ENCODE measurements around the gene CD48. TPM values are rescaled to one million over a fixed set of nuclear protein-coding genes. Genes with fewer than 3 reads are reported as not detected.
A peak's percentile ranks its signal among the peaks of the same experiment; 100 is the strongest.

CD48 gene
- total RNA-seq, 2 experiments from 2014 or later, result 387 to 395 TPM

- Mint-ChIP-seq H3K4me3 (peak overlapping the region; percentile 84), H3K4me1 (ENCODE audit: low read depth) (peaks cover 100% of the 10 kb centered on the region), H3K36me3 (ENCODE audit: low read depth) (peaks cover 90% of the 10 kb centered on the region), H3K9me3 (no peaks in the 10 kb centered on the region), H3K27me3 (no peaks in the 10 kb centered on the region), H3K27ac (peak overlapping the region; percentile 97)
- intact Hi-C loops (cut with DNase I, micrococcal nuclease), result loop anchor here (1.0 to 5.0 kb wide), 4 partner anchors 9 to 78 kb away; partner anchors contain the start of gene SLAMF1 (in 1 of the 2)
- DNase-seq, result peak; percentile 64 to 94 (median 74)
- Histone ChIP-seq H3K36me3 (ENCODE audit: insufficient read depth, low read length) (peaks cover 56% of the 10 kb centered on the region), H3K27me3 (ENCODE audit: control insufficient read depth in 1 of 2, insufficient read depth in 2 of 2, low read length in 2 of 2) (no peaks in the 10 kb centered on the region), H3K9me3 (ENCODE audit: control insufficient read depth in 1 of 2, insufficient read depth in 1 of 2, low read length in 2 of 2) (no peaks in the 10 kb centered on the region), H3K4me3 (ENCODE audit: low read length) (peak overlapping the region; percentile 27), H3K27ac (ENCODE audit: low read depth in 1 of 2, low read length in 2 of 2) (peak overlapping the region; percentile 90 to 93), H3K4me1 (ENCODE audit: insufficient read depth, low read length) (peaks cover 96% of the 10 kb centered on the region)
- TF ChIP-seq CTCF (IDR thresholded peaks at IDR 0.05), result no peak
- ChIA-PET POLR2A (interaction anchor here (0.6 to 5.7 kb wide), 19 partner anchors 8 to 208 kb away, joined by 3 to 74 read pairs (median 6); partner anchors contain the start of gene SLAMF1), CTCF (interaction anchor here (0.8 to 2.2 kb wide), 7 partner anchors 11 to 97 kb away, joined by 3 to 9 read pairs (median 3); no protein-coding TSS in a partner anchor)
- ATAC-seq (ENCODE audit: poor library complexity), result peak; percentile 82
Measured at GRCh38 chr1:160629286-160630210, 82.1 kb downstream of the CD48 start.

GRCh38 chr1:160628799-160629263 lies 82.8 kb downstream of the CD48 start:
- Mint-ChIP-seq H3K27ac (peak overlapping the region; percentile 97), H3K27me3 (no peaks in the 10 kb centered on the region), H3K4me3 (peak overlapping the region; percentile 84), H3K4me1 (ENCODE audit: low read depth) (peaks cover 100% of the 10 kb centered on the region), H3K9me3 (no peaks in the 10 kb centered on the region), H3K36me3 (ENCODE audit: low read depth) (peaks cover 90% of the 10 kb centered on the region)
- ATAC-seq (ENCODE audit: poor library complexity), result peak; percentile 49
- Histone ChIP-seq H3K27ac (ENCODE audit: low read depth in 1 of 2, low read length in 2 of 2) (peak overlapping the region; percentile 90 to 93), H3K9me3 (ENCODE audit: control insufficient read depth in 1 of 2, insufficient read depth in 1 of 2, low read length in 2 of 2) (no peaks in the 10 kb centered on the region), H3K36me3 (ENCODE audit: insufficient read depth, low read length) (peaks cover 53% of the 10 kb centered on the region), H3K27me3 (ENCODE audit: control insufficient read depth in 1 of 2, insufficient read depth in 2 of 2, low read length in 2 of 2) (no peaks in the 10 kb centered on the region), H3K4me3 (ENCODE audit: low read length) (peak overlapping the region; percentile 27), H3K4me1 (ENCODE audit: insufficient read depth, low read length) (peaks cover 92% of the 10 kb centered on the region)
- no peak for TF ChIP-seq CTCF (IDR thresholded peaks at IDR 0.05)
- peak in 9 of 14 experiments; percentile 22 to 77 (median 39) for DNase-seq
- CTCF ChIA-PET, result interaction anchor here (0.9 to 1.7 kb wide), 5 partner anchors 14 to 50 kb away, joined by 3 to 5 read pairs (median 3); no protein-coding TSS in a partner anchor
- POLR2A ChIA-PET, result interaction anchor here (0.6 to 5.7 kb wide), 20 partner anchors 9 to 209 kb away, joined by 3 to 74 read pairs (median 6); partner anchors contain the start of genes CD48 and SLAMF1
- intact Hi-C loops (cut with DNase I, micrococcal nuclease), result loop anchor here (1.0 to 5.0 kb wide), 4 partner anchors 9 to 78 kb away; partner anchors contain the start of gene SLAMF1 (in 1 of the 2)

Other genes with a start within 250 kb of the CD48 start
- 1 to 10 TPM; 6.3 to 7.3 TPM for gene SLAMF6, start 188.6 kb downstream of the CD48 start, total RNA-seq
- gene CD84, start 132.3 kb downstream of the CD48 start, total RNA-seq, result 10 to 100 TPM; 32.7 to 36.9 TPM
- gene SLAMF1, start 64.8 kb downstream of the CD48 start, total RNA-seq, result 10 to 100 TPM; 39.4 to 39.8 TPM
- gene SLAMF7, start 27.4 kb upstream of the CD48 start, total RNA-seq, result under 1 TPM; 0.69 to 0.78 TPM
- 100 to 1,000 TPM; 124 TPM for gene LY9, start 84.4 kb upstream of the CD48 start, total RNA-seq
- under 1 TPM; 0.53 to 0.55 TPM for gene CD244, start 151.1 kb upstream of the CD48 start, total RNA-seq
- gene ITLN1, start 173.4 kb upstream of the CD48 start, total RNA-seq, result not detected
- not detected for gene ITLN2, start 243.0 kb upstream of the CD48 start, total RNA-seq

Data from CD4-positive, alpha-beta T cell (primary cell).